GM18498 (cell line): ENCODE measurements around the gene CHEK2.
"Not testable (repeated sequence)": the region's sequence is repeated elsewhere in the genome, so short reads cannot be mapped to it uniquely, and the experiment has no call there.

Source experiments
- ATAC-seq: cut with Tn5 transposase; IDR thresholded peaks from one replicate; pipeline ENCODE4 v1.9.1; 2021; ENCODE audit warnings: mild to moderate bottlenecking, moderate library complexity; ENCODE audit not compliant: unreplicated experiment

The CHEK2 gene

DNA sequence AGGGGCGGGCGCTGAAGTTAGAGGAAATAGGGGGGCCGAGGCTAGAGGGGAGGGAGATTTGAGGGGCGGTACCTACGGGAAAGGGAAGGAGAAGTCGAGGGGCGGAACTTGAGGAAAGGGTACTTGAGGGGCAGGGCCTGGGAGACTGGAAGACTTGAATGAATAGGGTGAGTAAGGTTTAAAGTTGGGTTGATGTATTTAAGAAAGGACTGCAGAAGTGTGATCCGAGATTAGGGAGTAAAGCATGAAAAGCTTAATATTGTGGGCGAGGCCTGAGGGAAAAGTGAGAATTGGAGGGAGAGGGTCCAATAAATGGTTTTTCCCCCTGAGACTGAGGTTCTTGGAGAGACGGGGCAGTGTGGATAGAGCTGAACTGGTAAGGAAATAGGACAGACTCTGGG is 942 bp upstream of the CHEK2 start:
- no peak for ATAC-seq

DNA sequence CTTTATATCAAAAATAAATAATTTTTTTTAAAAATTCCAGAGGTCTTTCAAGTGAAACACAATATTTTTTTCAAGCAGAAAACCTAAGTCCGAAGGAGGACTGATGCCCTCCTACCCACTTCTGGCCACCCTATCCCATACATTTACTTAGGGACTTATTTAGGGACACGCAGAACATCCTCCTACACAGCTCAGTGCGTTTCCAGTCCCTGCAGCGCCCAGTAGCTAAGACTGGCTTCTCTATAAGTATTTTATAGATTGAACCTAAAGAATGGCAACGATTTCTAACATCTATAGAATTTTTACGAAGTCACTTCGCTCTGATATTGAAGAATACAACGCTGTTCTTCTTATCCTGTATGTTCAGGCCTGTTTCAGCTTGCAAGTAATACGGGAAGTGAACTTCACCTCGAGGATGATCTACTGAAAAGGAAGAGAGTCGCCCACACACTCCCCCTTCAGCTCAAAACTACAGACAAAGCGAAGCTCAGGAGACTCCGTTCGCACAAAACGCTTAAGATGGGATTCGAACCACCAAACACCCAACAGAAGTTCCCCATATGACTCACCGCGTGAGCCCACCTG is 328 bp downstream of the CHEK2 start:
- ATAC-seq = no peak

DNA sequence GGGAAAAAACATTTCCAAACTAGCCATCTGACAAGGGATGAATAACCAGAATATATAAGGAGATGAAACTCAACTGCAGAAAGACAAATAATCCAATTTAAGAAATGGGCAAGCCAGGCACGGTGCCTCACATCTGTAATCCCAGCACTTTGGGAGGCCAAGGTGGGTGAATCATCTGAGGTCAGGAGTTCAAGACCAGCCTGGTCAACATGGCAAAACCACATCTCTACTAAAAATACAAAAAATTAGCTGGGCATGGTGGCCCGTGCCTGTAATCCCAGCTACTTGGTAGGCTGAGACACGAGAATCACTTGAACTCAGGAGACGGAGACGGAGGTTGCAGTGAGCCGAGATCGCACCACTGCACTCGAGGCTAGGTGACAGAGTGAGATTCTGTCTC is 2.7 kb downstream of the CHEK2 start:
- ATAC-seq = not testable (repeated sequence)

DNA sequence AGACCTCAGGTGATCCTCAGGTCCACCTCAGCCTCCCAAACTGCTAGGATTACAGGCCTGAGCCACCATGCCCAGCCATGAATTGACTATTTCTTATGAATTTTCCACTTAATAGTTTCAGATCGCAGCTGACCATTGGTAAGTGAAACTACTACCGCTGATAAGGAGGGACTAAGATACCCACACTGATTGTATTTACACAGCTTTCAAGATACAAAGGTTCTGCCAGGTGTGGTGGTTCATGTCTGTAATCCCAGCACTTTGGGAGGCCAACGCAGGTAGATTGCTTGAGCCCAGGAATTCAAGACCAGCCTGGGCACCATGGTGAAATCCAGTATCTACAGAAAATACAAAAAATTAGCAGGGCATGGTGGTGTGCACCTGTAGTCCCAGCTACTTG is 3.9 kb downstream of the CHEK2 start:
- ATAC-seq = no peak

DNA sequence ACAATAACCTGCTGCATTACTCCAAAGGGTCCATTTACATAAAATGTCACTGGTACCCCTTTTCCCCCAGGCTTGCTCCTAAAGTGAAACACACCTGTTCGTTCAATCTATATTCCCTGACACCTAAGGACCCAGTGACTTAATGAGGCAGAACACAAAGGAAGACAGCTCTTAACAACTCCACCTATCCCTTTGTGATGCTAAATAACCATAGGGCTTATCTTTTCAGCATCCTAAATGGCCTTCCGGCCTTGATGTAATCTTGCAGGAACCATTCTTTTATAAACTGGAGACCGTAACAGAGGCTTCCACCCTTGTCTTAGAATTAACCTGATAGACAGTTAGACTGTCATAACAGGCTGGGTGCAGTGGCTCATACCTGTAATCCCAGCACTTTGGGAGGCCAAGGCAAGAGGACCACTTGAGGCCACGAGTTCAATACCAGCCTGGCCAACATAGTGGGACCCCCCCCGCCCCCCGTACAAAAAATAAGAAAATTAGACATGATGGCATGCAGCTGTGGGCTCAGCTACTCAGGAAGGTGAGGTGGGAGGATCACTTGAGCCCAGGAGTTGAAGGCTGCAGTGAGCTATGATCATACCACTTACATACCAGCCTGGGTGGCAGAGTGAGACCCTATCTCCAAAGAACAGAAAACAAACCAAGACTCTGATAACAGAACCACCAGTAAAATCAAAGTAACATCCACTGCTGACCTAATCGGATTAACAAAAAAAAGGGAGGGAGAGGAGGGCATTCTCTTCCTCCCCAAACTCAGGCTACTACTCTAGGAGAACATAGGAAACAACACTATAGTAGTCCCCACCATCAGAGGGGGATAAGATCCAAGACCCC is 5.1 kb downstream of the CHEK2 start:
- ATAC-seq = no peak

DNA sequence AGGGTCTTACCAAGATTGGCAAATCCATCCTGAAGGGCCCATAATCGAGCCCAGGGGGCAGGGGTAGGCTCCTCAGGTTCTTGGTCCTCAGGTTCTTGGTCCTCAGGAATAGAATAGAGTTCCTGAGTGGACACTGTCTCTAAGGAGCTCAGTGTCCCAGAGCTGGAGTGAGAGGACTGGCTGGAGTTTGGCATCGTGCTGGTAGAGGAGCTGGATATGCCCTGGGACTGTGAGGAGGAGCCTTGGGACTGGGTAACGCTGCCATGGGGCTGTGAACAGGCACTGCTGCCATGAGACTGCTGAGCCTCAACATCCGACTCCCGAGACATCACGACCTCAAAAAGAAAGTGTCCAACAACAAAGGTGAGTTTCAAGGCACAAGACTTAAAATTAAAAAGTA is 7.2 kb downstream of the CHEK2 start:
- no peak for ATAC-seq

DNA sequence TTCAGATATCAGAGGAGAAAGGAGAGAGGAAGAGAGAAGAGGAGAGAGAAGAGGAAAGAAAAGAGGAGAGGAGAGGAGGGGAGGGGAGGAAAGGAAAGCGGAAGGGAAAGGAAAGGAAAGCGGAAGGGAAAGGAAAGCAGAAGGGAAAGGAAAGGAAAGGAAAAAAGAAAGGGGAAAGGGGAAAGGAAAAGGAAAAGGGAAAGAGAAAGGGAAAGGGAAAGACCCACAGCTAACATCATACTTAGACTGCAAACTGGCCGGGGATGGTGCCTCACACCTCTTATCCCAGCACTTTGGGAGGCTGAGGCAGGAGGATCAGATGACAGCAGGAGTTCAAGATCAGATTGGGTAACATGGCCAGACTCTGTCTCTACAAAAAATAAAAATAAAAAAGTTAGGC is 11.4 kb downstream of the CHEK2 start:
- ATAC-seq = no peak

DNA sequence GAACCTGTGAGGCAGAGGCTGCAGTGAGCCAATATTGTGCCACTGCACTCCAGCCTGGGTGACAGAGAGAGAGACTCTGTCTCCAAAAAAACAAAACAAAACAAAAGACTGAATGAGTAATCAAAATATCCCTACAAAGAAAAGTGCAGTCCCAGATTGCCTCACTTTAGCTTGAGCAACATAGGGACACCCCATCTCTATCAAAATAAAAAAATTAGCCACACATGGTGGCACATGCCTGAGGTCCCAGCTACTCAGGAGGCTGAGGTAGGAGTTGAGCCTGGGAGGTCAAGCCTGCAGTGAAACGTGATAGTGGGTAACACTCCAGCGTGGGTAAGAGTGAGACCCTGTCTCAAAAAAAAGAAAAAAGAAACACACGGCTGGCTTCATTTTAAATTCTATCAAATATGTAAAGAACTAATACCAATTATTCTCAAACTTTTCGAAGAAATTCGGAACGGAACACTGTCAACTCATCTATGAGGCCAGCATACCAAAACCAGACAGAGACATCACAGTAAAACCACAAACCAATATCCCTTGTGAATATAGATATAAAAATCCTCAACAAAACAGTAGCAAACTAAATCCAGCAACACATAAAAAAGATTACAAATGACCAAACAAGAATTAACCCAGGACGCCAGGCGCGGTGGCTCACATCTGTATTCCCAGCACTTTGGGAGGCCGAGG is 12.9 kb downstream of the CHEK2 start:
- ATAC-seq = no peak

DNA sequence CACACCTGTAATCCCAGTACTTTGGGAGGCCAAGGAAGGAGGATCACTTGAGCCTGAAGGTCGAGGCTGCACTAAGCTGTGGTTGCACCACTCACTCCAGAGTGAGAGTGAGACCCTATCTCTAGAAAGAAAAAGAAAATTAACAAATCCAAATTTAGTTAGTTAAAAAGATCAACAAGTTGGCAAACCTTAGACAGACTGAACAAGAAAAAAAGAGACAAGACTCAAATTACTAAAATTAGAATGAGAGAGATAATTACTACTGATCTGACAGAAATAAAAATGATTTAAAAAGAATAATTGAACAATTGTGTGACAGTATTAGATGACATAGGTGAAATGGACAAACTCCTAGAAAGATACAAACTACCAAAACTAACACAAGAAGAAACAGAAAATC is 13.6 kb downstream of the CHEK2 start:
- ATAC-seq = no peak

DNA sequence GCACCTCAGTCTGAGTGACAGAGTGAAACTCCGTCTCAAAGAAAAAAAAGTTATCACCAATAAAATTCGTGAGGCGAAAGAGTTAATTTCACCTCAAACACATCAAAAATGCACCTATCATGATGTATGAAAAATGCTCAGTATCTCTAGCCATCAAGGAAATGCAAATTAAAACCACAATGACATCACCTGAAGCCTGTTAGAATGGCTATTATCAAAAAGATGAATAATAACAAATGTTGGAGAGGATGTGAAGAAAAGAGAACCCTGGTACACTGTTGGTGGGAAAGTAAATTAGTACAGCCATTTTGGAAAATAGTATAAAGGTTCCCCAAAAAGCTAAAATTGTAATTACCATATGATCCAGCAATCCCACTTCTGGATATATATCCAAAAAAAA is 23.6 kb downstream of the CHEK2 start:
- no peak for ATAC-seq

DNA sequence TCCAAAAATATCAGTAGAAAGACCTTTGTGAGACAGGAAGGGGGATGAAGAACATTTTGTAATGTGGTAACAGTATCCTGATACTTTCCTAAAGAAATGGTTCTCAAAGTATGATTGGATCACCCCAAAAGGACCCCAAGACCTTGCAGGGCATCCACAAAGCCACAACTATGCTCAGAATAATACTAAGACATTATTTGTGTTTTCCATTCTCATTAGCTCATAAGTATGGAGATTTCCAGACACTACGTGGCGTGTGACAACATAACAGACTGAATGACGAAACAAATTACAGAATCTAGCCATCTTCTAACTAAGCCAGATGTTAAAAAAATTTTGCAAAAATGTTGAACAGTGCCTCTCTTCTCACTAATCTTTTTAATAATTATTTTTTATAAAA is 24.9 kb downstream of the CHEK2 start:
- ATAC-seq = no peak

DNA sequence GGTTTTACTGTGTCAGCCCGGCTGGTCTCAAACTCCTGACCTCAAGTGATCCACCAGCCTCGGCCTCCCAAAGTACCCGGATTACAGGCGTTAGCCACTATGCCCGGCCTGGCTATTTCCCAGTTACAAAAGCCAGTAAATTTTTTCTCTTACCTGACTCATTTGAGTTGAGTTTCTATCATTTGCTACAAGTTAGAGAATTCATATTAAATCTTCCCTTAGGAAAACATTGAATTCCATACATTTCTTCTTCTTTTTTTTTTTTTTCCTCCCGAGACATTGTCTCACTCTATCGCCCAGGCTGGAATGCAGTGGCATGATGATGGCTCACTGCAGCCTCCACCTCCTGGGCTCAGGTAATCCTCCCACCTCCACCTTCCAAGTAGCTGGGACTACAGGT is 26.0 kb downstream of the CHEK2 start:
- ATAC-seq = no peak

DNA sequence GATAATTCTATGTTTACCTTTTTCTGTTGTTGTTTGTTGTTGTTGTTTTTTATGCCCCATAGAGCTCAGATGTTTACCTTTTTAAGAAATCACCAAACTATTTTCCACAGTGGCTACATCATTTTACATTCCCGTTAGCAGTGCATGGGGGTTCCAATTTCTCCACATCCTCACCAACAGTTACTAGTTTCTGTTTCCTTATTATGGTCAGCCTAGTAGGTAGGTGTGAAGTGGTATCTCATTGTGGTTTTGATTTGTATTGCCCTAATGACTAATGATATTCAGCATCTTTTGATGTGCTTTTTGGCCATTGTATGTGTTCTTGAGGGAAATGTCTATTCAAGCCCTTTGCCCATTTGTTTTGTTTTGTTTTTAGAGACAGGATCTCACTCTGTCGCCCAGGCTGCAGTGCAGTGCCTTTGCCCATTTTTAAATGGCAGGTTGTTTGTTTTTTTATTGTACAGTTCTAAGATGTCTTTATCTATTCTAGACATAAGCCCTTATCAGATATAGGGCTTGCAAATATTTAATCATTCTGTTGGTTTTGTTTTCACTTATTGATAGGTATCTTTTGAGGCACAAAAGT is 27.5 kb downstream of the CHEK2 start:
- no peak for ATAC-seq

DNA sequence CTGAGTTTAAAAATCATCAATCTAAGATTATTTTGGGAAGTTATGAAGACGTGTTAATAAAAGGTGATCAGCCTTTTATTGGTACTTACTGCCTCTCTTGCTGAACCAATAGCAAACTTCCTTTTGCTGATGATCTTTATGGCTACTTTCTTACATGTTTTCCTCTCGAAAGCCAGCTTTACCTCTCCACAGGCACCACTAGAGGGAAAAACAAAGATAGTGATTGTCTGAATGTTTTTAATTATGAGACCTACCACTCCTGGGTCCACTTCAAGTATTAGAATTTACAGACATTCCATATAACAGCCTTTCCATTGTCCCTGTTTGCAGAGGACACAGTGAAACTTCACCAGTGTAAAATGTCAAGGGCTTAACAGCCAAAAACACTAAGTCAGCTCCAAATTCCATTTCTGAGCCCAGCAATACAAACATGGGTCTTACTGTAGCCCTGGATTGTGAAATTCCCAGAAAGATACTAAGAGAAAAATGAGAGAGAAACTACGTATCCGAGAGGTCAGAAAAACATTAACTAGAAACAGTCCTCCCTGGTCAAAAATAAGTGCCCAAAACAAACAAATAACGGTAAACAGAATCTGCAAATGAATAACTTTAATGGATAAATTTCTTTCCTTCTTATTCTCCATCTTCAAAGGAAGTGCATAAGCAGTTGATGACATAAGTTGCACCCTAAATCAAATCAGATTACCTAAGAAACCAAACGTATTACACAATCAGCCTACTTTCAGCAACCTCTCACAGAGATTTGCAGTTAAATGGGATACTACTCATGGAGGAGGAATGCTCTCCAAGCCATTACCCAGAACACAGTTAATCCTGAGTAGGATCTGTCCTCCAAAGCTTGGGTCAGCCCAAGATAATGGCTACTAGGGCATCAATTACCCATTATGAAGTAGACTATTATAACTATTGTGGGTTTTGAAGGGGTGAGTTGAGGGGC is 29.5 kb downstream of the CHEK2 start:
- no peak for ATAC-seq

DNA sequence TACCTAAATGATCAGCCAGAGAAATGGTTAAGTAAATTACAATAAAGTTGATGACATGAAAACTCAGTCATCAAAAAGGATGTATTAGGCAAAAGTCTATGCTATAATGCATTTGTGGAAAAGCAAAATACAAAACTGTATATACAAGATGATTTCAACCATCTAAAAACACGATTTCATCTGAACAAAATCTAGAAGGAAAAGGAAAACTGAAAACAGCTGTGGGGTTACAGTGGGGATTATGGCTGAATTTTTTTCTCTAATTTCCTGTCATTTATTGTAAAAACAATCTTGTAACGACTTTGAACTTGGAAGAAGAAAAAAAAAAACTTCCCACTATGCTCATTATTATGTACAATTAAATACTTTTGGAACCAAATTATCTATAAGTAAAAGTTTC is 30.3 kb downstream of the CHEK2 start:
- no peak for ATAC-seq

DNA sequence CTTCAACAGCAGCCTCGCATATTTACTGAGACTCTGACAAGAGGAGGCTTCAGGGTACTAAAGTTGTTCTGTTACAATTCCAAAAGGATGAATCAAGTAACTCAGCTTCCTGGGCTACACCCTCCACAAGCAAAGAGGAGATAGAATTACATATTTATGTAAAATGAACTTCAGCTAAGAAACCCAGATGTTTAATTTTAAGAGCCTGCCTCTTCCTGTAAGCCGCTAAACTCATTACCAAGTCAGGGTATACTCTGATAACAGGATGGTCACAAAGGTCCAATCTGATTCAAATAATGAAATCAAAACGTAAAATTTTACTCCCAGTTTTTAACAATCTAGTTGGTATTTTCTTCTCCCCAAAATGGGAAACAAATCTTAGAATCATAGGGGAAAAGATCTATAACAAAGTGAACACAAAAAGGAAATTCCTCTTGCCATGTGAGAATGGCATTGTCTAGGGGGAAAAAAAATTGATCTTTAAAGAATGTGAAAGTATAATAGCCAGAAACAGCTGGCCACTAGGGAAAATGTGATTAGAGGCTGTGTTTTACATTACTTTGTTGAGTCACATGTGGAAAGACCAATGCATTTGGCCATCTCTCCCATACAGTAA is 30.9 kb downstream of the CHEK2 start:
- ATAC-seq = no peak

DNA sequence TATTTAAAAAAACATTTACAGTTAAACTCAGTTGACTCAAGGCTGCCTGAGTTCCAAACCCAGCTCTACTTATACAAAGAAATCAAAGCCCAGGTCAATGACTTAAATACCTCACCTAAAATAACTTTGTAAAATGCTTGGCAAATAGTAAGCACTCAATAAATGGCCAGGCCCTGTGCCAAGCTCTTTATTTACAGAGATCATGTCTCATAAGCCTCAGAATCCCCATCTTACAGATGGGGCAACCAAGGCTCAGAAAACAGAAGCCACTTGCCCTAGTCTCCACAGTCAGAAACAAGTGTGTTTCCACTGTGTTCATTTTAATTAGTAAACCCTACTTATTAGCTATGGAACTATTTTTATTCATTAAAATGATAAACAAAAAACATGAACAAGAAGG is 31.5 kb downstream of the CHEK2 start:
- ATAC-seq = no peak

DNA sequence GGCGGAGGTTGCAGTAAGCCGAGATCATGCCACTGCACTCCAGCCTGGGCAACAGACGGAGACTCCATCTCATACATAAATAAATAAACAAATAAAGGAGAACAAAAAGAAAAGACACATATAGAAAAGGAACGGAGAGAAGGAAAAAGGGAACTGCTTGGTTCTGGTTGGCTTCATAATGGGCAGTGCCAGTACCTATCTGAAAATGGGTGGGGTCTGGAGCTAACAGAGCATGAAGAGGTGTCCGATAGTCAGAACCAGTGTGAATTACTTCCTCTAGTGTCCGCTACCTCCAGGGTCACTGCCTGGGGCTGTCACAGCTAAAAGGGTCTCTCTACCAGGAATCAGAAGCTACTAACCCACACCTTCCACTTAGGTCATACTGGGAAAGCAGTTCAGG is 34.8 kb downstream of the CHEK2 start:
- no peak for ATAC-seq

DNA sequence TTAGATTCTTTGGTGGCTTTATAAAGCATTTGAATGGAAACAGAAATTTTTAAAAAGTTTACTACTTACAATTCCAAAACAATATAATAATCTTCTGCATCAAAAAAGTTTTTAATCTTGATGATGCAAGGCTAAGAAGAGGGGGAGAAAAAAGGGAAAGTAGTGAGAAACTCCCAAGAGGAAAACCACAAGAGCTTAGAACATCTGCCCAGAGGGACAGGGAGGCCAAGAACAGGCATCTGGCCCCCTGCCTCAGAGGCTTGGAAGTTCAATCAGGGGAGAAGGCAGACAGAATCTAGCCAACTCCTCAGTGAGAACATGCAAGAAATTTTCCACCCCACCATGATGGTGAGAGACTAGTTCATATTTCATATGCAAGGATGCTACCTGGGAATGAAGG is 38.2 kb downstream of the CHEK2 start:
- no peak for ATAC-seq

DNA sequence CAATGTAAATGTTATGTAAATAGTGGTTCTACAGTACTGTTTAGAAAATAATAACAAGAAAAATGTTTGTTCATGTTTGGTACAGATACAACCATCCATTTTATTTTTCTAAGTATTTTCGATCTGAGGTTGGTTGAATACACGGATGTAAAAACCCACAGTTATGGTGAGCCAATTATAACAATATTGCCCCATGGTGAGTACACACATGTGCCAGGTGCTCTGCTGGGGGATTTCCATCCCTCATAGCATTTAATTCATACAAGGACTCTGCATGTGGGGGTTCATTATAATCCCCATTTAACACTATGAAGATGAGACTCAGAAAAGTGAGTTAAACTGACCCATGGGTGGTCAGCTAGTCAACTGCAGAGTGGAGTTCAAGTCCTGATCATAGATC is 38.7 kb downstream of the CHEK2 start:
- ATAC-seq = no peak
